HepG2 (cell line): ENCODE data around the gene RPL41. TPM values are rescaled to one million over a fixed set of nuclear protein-coding genes. Genes with fewer than 3 reads are reported as not detected.

ENCODE experiments used
- ATF1 ChIP-seq: IDR thresholded peaks from 2 replicates; pipeline ENCODE4 v1.6.1; 2016; ENCODE audit warnings: mild to moderate bottlenecking, control low read depth
- FLYWCH1 ChIP-seq: sonication (generic); formaldehyde crosslinking; IDR thresholded peaks from 2 replicates; pipeline ENCODE4 v1.8.1; 2023; ENCODE audit warnings: mild to moderate bottlenecking, missing genetic modification reagents
- GFI1 ChIP-seq: sonication (generic); formaldehyde crosslinking; IDR thresholded peaks from 2 replicates; pipeline ENCODE4 v1.5.0; 2020; ENCODE audit warnings: missing genetic modification reagents, mild to moderate bottlenecking, borderline replicate concordance
- KLF12 ChIP-seq: sonication (generic); formaldehyde crosslinking; IDR thresholded peaks from 2 replicates; pipeline ENCODE4 v1.4.0; 2020; ENCODE audit warnings: missing genetic modification reagents, borderline replicate concordance
- RFXANK ChIP-seq: IDR thresholded peaks from 2 replicates; pipeline ENCODE4 v1.6.1; 2016
- SP5 ChIP-seq: IDR thresholded peaks from 2 replicates; pipeline ENCODE4 v1.6.1; 2016; ENCODE audit warnings: low read depth, borderline replicate concordance
- SRSF1 ChIP-seq: fragments of 200-400 bp; formaldehyde crosslinking; optimal IDR thresholded peaks from 2 replicates; pipeline ENCODE3; 2017; ENCODE audit warnings: mild to moderate bottlenecking, low read depth, low read length, moderate library complexity
- STAT5B ChIP-seq: sonication (generic); formaldehyde crosslinking; IDR thresholded peaks from 2 replicates; pipeline ENCODE4 v1.4.0; 2020; ENCODE audit warnings: missing genetic modification reagents
- ZNF331 ChIP-seq: sonication (generic); formaldehyde crosslinking; IDR thresholded peaks from 2 replicates; pipeline ENCODE4 v1.4.0; 2020; ENCODE audit warnings: missing genetic modification reagents
- ZNF354B ChIP-seq: sonication (generic); formaldehyde crosslinking; IDR thresholded peaks from 2 replicates; pipeline ENCODE4 v1.8.0; 2022; ENCODE audit warnings: mild to moderate bottlenecking, missing genetic modification reagents
- ZNF777 ChIP-seq: sonication (generic); formaldehyde crosslinking; IDR thresholded peaks from 2 replicates; pipeline ENCODE4 v1.4.0; 2020; ENCODE audit warnings: missing genetic modification reagents
- polyA plus RNA-seq, 8 experiments: library from polyadenylated mRNA; depleted of rRNA in 3 of 8; stranded (reverse) in 7 of 8; unstranded in 1 of 8; fragments of >200 nt; fragmentation: Illumina TruSeq in 4 of 8; extraction: Trizol in 4 of 8; gene quantifications; 2 replicates each; pipeline versions ENCODE4 v1.2.1 to v1.2.3, GENCODE V29; 2011 to 2016; ENCODE audit warnings: low read depth in 4 of 8, missing spikeins in 1 of 8, mixed read lengths in 1 of 8; ENCODE audit not compliant: insufficient read depth in 1 of 8
- total RNA-seq, 5 experiments: library from RNA; depleted of rRNA; stranded (reverse); fragments of >200 nt; fragmentation: Illumina TruSeq; extraction: Trizol; gene quantifications; 2 replicates each; pipeline ENCODE4 v1.2.3, GENCODE V29; 2016; ENCODE audit warnings: low read depth in 1 of 5
- TF ChIP-seq, protein P1 (sequence below): sonication (generic); formaldehyde crosslinking; IDR thresholded peaks from 2 replicates; pipeline ENCODE4 v1.5.0; 2020; ENCODE audit warnings: missing genetic modification reagents
- TF ChIP-seq, protein P2 (sequence below), 2 experiments: fragments of 450-650 bp in 1 of 2; sonication (generic) in 1 of 2; formaldehyde crosslinking in 1 of 2; IDR thresholded peaks; 2 replicates each; pipeline versions ENCODE4 v1.6.1 to v1.8.0; 2016 to 2022; ENCODE audit warnings: antibody characterized with exemption in 1 of 2, mild to moderate bottlenecking in 1 of 2, missing genetic modification reagents in 1 of 2
- TF ChIP-seq, protein P3 (sequence below): sonication (generic); formaldehyde crosslinking; IDR thresholded peaks from 2 replicates; pipeline ENCODE4 v1.4.0; 2020; ENCODE audit warnings: mild to moderate bottlenecking, missing genetic modification reagents
- TF ChIP-seq, protein P4 (sequence below): sonication (generic); formaldehyde crosslinking; IDR thresholded peaks from 2 replicates; pipeline ENCODE4 v1.4.0; 2020; ENCODE audit warnings: missing genetic modification reagents

RPL41 gene
- total and polyA plus RNA-seq, 2 of the 13 experiments (the other 11 are each of a cell fraction or from before 2014, with no cell fraction given): 4,012 to 7,670 TPM

DNA sequence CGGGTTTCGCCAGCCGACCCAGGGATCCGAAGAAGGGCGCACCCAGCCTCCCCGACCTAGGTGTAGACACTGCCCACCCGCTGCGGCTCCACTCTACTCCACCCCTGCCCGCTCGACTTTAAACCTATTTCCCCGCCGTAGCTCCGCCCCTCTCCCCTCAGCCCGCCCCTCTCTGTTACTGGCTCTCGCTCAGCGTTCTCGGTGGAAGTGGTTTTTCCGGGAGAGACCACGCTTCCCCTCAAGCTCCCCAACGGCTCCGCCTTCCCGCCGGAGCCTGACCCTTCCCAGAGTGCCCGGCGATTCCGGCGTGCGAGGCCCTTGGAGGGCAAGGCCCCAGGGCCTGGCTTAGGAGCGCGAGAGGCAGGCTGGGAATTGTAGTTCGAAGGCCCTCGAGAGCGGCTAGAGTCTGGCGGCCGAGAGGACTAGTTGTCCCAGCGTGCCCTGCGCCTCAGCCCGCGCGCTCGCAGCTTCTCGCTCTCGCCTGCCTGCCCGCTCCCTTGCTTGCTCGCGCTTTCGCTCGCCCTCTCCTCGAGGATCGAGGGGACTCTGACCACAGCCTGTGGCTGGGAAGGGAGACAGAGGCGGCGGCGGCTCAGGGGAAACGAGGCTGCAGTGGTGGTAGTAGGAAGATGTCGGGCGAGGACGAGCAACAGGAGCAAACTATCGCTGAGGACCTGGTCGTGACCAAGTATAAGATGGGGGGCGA lies 12.2 kb upstream of the RPL41 start, which contains the start of gene PA2G4 (continued):
- TF ChIP-seq, protein P1, sequence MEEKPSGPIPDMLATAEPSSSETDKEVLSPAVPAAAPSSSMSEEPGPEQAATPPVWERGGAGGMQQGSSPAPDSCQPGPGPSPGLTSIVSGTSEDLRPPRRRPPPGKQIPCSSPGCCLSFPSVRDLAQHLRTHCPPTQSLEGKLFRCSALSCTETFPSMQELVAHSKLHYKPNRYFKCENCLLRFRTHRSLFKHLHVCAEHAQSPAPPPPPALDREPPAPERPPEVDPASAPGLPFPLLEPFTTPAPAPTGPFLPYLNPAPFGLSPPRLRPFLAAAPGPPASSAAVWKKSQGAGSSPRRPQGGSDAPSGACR: peak; percentile 94
- TF ChIP-seq ZNF331 (CRISPR knock-in tag) (peak; percentile 44), STAT5B (CRISPR knock-in tag) (0 out of 2 replicates have a peak, but pooled peaks have one; percentile 28), SRSF1 (peak; percentile 92), ZNF777 (CRISPR knock-in tag) (no peak; the same call in none of the 2 replicates), ZNF354B (CRISPR knock-in tag) (peak; percentile 97; the same call in 1 of the 2 replicates), RFXANK (no peak), ATF1 (CRISPR knock-in tag) (peak; percentile 77), GFI1 (CRISPR knock-in tag) (no peak), SP5 (peak; percentile 68; the same call in 1 of the 2 replicates), FLYWCH1 (CRISPR knock-in tag) (no peak), KLF12 (no peak; the same call in 1 of the 2 replicates)
- TF ChIP-seq, protein P2, sequence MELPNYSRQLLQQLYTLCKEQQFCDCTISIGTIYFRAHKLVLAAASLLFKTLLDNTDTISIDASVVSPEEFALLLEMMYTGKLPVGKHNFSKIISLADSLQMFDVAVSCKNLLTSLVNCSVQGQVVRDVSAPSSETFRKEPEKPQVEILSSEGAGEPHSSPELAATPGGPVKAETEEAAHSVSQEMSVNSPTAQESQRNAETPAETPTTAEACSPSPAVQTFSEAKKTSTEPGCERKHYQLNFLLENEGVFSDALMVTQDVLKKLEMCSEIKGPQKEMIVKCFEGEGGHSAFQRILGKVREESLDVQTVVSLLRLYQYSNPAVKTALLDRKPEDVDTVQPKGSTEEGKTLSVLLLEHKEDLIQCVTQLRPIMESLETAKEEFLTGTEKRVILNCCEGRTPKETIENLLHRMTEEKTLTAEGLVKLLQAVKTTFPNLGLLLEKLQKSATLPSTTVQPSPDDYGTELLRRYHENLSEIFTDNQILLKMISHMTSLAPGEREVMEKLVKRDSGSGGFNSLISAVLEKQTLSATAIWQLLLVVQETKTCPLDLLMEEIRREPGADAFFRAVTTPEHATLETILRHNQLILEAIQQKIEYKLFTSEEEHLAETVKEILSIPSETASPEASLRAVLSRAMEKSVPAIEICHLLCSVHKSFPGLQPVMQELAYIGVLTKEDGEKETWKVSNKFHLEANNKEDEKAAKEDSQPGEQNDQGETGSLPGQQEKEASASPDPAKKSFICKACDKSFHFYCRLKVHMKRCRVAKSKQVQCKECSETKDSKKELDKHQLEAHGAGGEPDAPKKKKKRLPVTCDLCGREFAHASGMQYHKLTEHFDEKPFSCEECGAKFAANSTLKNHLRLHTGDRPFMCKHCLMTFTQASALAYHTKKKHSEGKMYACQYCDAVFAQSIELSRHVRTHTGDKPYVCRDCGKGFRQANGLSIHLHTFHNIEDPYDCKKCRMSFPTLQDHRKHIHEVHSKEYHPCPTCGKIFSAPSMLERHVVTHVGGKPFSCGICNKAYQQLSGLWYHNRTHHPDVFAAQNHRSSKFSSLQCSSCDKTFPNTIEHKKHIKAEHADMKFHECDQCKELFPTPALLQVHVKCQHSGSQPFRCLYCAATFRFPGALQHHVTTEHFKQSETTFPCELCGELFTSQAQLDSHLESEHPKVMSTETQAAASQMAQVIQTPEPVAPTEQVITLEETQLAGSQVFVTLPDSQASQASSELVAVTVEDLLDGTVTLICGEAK (IDR thresholded peaks at IDR 0.05): no peak
- TF ChIP-seq, protein P2 (CRISPR knock-in tag; IDR thresholded peaks at IDR 0.05): peak; percentile 79
- TF ChIP-seq, protein P3, sequence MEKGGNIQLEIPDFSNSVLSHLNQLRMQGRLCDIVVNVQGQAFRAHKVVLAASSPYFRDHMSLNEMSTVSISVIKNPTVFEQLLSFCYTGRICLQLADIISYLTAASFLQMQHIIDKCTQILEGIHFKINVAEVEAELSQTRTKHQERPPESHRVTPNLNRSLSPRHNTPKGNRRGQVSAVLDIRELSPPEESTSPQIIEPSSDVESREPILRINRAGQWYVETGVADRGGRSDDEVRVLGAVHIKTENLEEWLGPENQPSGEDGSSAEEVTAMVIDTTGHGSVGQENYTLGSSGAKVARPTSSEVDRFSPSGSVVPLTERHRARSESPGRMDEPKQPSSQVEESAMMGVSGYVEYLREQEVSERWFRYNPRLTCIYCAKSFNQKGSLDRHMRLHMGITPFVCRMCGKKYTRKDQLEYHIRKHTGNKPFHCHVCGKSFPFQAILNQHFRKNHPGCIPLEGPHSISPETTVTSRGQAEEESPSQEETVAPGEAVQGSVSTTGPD (CRISPR knock-in tag): no peak
- TF ChIP-seq, protein P4, sequence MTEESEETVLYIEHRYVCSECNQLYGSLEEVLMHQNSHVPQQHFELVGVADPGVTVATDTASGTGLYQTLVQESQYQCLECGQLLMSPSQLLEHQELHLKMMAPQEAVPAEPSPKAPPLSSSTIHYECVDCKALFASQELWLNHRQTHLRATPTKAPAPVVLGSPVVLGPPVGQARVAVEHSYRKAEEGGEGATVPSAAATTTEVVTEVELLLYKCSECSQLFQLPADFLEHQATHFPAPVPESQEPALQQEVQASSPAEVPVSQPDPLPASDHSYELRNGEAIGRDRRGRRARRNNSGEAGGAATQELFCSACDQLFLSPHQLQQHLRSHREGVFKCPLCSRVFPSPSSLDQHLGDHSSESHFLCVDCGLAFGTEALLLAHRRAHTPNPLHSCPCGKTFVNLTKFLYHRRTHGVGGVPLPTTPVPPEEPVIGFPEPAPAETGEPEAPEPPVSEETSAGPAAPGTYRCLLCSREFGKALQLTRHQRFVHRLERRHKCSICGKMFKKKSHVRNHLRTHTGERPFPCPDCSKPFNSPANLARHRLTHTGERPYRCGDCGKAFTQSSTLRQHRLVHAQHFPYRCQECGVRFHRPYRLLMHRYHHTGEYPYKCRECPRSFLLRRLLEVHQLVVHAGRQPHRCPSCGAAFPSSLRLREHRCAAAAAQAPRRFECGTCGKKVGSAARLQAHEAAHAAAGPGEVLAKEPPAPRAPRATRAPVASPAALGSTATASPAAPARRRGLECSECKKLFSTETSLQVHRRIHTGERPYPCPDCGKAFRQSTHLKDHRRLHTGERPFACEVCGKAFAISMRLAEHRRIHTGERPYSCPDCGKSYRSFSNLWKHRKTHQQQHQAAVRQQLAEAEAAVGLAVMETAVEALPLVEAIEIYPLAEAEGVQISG: peak; percentile 98
